Measurements from ENCODE around the gene IDE. TPM values are rescaled to one million over a fixed set of nuclear protein-coding genes. Genes with fewer than 3 reads are reported as not detected.
"Not testable (repeated sequence)": the region's sequence is repeated elsewhere in the genome, so short reads cannot be mapped to it uniquely, and the experiment has no call there.

The IDE gene
- 61.0 and 61.4 TPM in 2 replicates for total RNA-seq (2014; rRNA removed; shearing (Covaris generic))
- polyA plus RNA-seq (2014; cell fraction: nucleus; rRNA removed), result 29.4 and 44.1 TPM in 2 replicates

DNA sequence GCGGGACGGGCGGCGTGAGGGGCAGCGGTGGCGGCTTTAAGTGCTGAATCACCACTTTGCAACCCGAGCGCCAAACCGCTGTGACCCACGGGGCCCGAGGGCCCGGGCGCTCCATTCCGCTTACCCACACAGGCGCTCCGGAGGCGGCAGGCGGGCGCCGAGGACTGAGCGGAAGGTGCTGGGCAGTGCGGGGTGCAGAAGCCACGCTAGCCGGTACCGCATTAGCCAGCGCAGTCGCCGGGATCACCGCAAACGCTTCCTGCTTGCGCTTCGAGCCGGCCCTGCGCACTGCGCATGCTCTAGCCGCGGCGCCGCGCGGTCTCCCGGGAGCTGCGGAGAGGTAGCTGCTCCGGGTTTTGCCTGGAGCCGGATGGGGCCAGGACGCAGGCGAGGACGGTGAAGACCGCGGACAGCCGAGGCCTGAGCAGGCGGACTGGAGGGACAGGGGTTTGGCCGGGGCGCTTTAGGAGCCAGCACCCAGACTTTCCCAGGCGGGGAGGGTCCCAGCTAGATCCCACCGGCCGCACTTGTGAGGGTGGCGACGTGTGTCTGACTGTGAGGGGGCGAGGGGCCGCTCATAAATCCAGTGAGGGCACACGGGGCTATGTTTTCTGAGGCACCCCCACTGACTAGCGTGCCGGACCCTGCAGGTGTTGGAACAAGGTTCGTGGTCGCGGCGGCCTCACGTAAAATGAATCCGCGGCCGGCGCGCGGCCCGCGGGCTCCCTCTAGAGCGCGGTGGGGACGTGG lies at the start of gene IDE:
Gene IDE, minus strand, starts transcription at position 296 of the 750 bp plus-strand sequence. Its CDS starts 74 bp downstream, at position 222.
- peak; percentile 81 for DNase-seq (ENCODE audit: extremely low read depth, low read depth)

DNA sequence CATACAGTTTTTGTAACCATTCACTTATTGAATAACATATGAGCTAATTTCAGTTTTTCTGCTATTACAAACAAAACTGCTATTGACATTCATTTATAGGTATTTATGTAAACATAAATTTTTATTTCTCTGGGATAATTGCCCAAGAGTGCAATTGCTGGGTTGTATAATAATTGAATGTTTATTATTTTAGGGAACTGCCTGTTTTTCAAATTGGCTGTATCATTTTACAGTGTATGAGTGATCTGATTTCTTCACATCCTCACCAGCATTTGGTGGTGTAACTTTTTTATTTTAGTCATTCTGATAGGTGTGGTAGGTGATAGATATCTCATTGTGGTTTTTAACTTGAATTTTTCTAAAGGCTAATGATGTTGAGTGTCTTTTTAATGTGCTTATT lies 45.5 kb upstream of the IDE start:
- no peak for DNase-seq (ENCODE audit: extremely low read depth, low read depth)

DNA sequence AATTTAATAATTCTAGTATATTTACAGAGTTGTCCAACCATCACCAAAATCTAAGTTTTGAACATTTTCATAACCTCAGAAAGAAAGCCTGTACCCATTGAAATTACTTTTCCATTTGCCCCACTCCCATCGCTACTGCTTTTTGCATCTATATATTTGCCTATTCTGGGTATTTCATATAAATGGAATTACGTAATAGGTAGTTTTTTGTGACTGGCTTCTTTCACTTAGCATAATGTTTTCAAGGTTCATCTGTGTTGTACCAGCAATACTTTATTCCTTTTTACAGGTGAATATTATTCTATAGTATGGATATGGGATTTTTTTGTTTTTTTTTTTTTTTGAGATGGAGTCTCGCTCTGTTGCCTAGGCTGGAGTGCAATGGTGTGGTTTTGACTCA lies 41.6 kb upstream of the IDE start:
- DNase-seq (ENCODE audit: extremely low read depth, low read depth), result no peak

DNA sequence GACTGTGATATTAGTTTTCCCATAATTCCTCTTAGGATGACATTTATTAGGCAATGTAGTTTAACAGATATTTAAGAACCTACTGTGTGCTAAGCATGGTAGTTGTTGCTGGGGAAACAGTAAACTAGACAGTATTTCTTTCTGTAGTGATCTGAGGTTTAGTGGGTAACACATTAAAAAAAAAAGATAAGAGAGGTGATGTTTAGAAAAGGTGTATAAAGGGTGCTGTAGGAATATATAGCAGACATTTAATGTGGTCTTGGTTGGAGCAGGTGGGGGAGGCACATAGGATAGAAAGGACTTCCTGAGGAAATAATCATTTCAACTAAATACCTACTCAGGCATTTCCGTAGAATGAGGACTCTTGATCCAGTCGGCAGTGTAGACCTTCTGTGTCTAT lies 30.9 kb upstream of the IDE start:
- DNase-seq (ENCODE audit: extremely low read depth, low read depth), result no peak

DNA sequence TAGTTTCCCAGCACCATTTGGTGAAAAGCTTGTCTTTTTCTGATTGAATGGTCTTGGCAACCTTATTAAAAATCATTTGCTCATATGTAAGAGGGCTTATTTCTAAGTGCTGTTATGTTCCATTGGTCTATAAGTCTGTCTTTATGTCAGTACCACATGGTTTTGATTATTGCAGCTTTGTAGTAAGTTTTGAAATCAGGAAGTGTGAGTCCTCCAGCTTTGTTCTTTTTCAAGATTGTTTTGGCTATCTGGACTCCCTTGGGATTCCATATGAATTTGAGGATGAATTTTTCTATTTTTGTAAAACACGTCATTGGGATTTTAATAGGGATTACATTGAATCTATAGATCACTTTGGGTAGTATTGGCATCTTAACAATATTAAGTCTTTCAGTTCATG lies 24.4 kb upstream of the IDE start:
- no peak for DNase-seq (ENCODE audit: extremely low read depth, low read depth)

DNA sequence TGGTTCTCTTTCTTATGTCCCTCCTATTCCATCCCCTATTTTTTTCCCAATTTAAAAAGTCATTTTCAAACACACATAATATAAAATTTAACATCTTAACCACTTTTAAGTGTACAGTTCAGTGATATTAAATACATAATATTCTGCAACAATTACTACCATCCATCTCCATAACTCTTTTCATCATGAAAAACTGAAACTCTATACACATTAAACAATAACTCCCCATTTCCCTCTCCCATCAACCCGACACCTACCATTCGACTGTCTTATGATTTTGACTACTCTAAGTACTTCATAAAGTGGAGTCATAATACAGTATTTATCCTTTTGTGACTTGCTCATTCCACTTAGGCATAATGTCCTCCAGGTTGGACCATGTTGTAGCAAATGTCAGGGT lies 21.6 kb upstream of the IDE start:
- no peak for DNase-seq (ENCODE audit: extremely low read depth, low read depth)

DNA sequence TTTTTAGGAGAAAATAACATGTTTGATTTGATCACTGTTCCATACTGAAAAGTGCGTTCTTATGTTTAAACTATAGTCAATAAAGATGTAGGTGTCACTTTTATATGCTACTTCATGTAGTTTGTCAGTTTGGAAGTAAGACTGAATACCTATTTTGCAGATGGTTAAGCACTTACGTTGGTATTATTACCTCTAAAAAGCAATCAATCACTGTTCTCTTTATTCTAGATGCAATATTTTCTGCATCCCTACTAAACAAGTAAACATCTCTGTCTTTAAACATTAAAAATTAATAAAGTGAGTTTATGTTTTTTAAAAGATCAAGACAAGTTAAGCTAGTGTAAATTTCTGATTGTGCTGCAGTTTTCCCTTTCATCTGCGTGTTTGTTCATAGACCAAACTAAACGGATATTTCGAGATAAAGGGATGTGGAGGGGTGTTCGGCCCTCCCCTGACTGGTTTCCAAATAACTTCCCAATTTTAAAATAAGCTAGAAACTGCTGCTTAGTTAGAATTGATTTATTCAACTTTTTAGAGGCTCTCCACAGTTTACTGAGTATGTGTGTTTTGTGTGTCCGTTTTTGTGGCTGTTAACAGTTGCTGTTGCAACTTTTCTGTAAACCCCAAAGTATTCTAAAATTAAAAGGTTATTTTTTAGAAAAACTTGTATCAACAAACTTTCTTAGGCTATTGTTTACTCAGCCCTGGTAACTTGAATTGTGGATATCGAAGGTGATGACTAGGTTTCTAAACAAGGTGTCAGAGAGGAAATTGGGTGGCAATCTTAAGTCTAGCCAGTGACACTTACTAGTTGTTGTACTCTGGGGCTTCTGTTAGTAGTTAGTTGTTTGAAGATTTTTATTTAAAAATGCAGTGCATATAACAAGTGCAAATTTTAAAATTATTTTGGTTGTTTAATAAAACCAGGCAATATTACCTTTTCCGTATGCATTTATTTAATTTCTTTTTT lies 20.0 kb upstream of the IDE start:
- no peak for DNase-seq (ENCODE audit: extremely low read depth, low read depth)

DNA sequence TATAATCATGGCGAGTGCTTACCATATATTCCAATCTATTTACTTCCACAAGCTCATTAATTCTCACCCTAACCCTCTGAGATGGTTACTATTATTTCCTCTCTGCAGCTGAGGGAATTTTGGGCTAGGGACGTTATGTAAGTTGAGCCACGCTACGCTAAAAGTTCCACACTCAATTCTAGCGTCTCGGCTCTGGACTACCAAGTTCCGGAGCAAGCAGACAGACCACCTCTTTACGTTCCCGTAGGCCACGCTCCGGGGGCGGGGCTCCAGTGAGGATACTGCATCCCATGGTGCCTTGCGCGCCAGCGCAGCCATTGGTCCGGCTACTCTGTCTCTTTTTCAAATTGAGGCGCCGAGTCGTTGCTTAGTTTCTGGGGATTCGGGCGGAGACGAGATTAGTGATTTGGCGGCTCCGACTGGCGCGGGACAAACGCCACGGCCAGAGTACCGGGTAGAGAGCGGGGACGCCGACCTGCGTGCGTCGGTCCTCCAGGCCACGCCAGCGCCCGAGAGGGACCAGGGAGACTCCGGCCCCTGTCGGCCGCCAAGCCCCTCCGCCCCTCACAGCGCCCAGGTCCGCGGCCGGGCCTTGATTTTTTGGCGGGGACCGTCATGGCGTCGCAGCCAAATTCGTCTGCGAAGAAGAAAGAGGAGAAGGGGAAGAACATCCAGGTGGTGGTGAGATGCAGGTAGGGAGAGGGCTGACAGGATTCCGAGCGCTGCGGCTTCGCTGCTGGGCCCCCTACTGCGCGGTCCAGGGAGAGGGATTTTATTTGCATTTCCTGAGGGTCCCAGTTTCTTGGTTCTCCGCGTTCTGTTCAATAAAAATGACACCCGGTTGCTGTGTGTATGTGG lies 19.1 kb upstream of the IDE start, which contains the start of gene KIF11:
Gene KIF11, plus strand, starts transcription at position 370 of the 858 bp plus-strand sequence. Its CDS starts 246 bp downstream, at position 616.
- DNase-seq (ENCODE audit: extremely low read depth, low read depth), result peak; percentile 97

DNA sequence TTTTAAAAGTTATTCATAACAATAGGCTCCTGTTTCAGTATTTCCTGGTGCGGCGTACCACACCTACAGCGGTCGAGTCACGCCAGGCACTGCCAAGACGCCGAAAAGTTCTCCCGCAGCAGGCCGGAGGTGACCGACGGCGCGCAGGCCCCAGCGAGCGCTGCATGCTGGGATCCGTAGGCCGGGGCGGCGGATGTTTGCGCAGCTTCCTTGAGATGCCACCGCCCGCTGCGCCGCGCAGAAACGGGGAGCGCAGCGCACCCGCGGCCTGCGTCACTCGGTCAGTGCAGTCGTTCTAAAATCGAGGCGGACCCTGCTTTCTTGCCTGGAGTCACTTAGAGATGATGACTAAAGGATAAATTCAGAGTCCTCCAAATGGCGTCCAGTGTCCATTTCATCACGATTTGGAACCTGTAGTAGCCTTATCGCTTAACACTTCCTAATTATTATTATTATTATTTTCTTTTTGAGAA lies 17.7 kb upstream of the IDE start:
- peak; percentile 93 for DNase-seq (ENCODE audit: extremely low read depth, low read depth)

DNA sequence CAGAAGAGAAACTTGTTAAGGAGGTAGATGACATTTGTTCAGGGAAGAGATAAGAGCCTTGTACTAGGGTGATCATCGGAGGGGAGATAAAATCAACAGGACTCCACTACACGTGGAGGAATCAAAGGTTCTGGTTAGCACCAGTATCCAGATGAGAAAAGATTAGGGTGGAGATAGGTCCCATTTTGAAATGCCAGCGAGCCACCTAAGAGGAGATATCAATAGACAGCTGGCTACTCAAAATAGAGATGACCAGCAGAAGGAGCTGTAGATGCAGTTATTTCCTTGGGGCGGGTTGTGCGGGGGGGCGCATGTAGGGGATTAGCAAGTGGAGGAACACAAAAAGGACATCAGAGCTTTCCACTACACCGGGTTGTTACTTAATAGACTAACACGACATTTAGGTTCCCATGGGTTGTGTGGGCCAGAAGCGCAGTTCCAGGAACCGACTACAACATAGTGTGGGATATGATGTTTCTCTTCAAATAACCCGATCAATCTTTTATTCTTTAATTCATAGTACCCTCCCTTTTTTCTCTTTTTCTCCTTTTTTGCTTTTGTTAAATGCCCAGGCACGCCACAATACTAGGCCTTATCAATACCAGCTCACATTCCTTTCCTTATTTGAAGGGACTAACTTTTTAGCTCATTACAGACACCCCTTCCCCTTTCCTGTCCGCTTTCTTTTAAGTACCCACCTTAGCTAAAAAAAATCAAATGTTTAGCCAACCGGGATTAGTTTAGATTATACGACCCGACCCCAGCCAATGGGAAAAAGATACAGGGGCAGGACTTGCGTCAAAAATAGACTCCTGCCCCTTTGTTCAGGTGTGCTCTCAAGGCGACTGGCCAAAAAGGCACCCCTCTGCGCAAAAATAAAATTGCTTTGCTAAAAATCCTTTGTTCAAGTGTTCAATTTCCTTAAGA lies 17.0 kb upstream of the IDE start:
- no peak for DNase-seq (ENCODE audit: extremely low read depth, low read depth)

DNA sequence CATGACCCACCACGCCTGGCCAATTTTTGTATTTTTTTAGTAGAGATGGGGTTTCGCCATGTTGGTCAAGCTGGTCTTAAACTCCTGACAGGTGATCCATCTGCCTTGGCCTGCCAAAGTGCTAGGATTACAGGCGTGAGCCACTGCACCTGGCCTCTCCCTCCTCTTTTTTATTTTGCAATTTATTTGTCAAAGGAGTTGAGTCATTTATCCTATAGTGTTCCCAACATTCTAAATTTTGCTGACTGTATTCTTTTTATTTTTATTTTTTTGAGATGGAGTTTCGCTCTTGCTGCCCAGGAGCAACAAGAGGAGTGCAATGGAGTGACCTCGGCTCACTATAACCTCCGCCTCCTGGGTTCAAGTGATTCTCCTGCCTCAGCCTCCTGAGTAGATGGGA lies 8.5 kb upstream of the IDE start:
- not testable (repeated sequence) for DNase-seq (ENCODE audit: extremely low read depth, low read depth)

DNA sequence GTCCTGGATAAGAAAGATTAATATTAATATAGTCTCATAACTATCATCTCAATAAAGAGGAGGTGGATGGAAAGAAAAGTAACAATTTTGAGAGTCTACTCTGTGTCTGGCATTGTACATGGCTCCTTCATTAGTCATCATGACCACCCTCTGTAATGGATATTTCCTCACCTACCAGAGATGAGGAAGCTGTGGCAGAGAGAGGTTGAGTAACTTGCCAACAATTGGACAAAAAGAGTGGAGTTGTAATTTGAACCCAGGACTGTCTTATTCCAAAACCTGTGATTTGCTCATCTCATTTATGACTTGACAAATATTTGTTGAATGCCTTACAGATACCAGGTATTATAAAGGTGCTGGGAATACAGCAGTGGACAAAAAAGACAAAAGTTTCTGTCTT lies 2.1 kb upstream of the IDE start:
- DNase-seq (ENCODE audit: extremely low read depth, low read depth), result no peak

DNA sequence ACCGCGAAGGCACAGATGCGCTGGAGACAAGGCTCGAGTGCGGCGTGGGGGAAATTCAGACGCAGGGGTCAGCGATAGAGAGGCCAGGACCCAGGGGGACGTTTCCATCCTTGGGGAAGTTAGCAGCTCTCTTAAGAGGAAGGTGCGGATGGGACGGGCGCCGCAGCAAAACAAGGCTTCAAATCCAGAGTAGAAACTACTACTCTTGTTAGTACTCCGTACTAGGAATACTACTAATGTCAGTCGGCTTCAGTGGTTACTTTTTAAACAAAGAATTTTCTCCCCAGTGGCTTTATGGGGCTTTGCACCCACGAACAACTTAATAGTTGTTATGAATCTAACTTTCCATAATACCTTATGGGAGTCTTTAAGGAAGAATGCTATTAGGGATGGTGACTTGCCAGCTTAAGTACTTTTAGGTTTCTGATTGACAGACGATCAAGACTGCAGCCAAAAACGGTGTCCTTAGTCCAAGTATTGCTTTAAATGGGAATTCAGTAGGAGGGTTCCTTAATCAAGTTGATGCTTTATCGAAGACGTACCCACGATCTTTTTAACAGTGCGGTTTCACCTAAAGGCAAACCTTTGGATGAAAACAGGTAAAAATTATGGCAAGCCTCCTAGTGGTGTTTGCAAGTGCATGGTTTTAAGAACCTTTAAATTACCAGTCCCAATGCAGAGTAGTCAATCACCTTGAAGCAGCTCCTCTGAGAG lies 812 bp upstream of the IDE start:
- no peak for DNase-seq (ENCODE audit: extremely low read depth, low read depth)

DNA sequence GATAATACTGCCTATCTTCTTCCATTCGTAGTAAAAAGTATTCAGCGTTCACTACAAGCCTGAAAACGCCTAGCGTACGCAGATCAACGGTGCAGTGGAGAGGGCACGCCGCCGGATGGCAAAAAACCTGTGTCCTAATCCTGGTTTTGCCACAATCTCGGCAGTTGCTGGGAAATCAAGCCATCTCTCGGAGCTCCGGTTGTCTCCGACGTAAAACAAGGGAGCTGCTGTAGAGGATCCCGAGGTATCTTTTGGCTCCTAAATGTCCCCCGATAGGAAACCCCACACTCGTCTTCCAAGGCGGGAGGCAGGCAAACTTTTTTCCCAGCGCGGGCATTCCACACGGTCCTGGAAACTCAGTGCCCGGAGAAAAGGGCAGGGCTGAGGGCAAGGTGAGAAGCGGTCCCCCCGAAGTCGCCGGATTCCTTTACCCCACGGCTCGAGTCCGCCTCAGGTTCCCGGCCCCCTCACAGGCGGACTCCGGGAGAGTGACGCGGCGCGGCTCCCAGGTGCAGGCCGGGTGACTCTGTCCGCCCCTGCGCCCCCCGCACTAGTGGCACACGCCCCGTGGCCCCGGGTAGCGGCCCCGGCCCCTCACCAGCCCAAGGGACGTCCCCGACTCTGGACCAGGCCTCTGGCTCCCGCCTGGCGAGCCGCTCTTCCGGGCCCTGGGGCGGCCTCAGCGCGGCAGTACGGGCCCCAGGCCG lies 649 bp downstream of the IDE start:
- no peak for DNase-seq (ENCODE audit: extremely low read depth, low read depth)

DNA sequence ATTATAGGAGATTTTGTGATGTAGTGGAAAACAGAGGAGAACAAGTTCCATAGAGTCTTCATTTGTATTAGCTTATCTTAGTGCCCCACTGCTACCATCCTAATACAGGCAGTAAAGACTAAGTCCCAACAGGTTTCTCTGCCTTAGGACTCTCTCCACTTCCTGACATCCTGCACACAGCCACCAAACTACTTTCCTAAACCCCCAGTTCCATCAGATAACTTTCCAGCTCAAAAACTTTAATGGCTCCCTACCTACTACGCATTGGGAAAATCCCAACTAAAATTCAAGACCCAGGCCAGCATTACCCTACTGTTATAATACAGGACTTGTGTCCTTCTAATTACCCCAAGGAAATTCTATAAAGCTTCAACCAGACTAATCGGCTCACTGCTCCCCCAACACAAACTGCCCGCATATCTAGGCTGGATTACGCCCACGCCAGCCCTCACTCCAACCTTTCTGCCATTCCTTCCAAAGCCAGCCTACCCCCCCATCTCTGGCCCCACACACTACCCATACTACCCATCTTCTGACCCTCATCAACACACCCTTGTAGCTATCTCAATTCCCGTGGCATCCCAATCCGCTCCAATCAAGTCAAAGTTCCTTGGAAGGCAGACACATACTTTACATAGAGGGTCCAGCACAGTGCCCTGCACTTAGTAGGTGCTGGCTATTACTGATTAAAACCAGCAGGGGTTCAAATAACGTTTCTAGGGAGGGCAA lies 1.4 kb downstream of the IDE start:
- no peak for DNase-seq (ENCODE audit: extremely low read depth, low read depth)

DNA sequence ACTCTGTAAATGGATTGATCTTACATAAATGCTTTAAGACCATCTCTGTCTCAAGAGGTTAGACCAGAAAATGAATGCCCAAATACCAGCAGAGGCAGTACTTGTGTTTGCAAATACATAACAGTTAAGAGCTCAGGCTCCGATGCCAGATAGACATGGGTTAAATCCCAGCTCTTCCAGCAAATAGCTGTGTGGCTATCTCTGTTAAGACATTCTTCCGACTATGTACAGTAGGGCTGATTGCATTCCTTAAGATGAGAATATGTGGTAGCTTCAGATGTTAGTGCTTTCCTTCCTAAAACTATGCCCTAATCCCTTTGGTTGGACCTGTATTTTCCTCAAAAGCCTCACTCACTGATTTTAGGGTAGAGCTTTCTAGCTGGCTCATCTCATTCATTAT lies 2.2 kb downstream of the IDE start:
- DNase-seq (ENCODE audit: extremely low read depth, low read depth), result no peak

DNA sequence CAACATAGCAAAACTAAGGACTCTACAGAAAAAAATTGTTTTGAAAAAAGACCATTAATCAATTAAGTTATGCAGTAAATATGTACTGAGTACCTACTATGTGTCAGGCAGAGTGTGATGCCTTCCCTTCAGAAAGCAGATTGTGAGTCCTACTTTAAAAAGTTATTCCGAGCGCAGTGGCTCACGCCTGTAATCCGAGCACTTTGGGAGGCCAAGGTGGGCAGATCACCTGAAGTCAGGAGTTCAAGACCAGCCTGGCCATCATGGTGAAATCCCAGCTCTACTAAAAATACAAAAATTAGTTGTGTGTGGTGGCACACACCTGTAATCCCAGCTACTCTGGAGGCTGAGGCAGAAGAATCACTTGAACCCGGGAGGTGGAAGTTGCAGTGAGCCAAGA lies 4.2 kb downstream of the IDE start:
- DNase-seq (ENCODE audit: extremely low read depth, low read depth), result not testable (repeated sequence)

Data from NCI-H460 (cell line).